Lower leg skin (tissue), 4 donors: Measurements from ENCODE around the gene CR1L. TPM values are rescaled to one million over a fixed set of nuclear protein-coding genes. Genes with fewer than 3 reads are reported as not detected.

Experiments
- DNase-seq, 2 donors: peaks; one replicate each; pipeline ENCODE4 v3.0.0-alpha.2; 2019; ENCODE audit warnings: low spot score in 2 of 2
- H3K4me3 ChIP-seq: fragments of 200-600 bp; sonication (generic); 2 replicates; pipeline ENCODE4 v1.5.1; 2017; ENCODE audit warnings: mild to moderate bottlenecking, low read depth; ENCODE audit not compliant: poor library complexity, severe bottlenecking
- POLR2A ChIP-seq, 2 donors: fragments of 450-650 bp; IDR thresholded peaks; one replicate each; pipeline ENCODE4 v1.6.1; 2016 to 2017; ENCODE audit warnings: antibody characterized with exemption in 2 of 2, mild to moderate bottlenecking in 1 of 2, moderate library complexity in 1 of 2
- WGBS, 2 donors: methylation state at CpG; one replicate each; pipeline ENCODE4 v1.1.5; 2018; 5-methylcytosine and 5-hydroxymethylcytosine counted together
- intact Hi-C: fragments of 100-400 bp; cut with DNase I; formaldehyde crosslinking; loops from one replicate; pipeline ENCODE4 v1.15.0; 2023; ENCODE audit warnings: low total_unique reads
- total RNA-seq, 4 donors: library from RNA; depleted of rRNA; stranded (reverse); fragments of >200 nt; gene quantifications; one replicate each; pipeline ENCODE4 v1.1.0, GENCODE V29; 2016
- TF ChIP-seq, protein P1 (sequence below), 3 donors: fragments of 450-650 bp; IDR thresholded peaks; one replicate each; pipeline ENCODE4 v1.5.1; 2016; ENCODE audit warnings: antibody characterized with exemption in 3 of 3, mild to moderate bottlenecking in 3 of 3, moderate library complexity in 2 of 3

CR1L gene
- not detected for total RNA-seq

- peak; percentile 68 to 92 for DNase-seq
- H3K4me3 ChIP-seq = peak within 1 kb of the TSS; percentile 36
- no peak for TF ChIP-seq POLR2A (IDR thresholded peaks at IDR 0.05)
- intact Hi-C loops = no loop called here
- WGBS, 2 donors = 1 to 8% methylated on average over 42 to 49 of the region's 65 CpGs
These were observed at the start of gene CR1L for GRCh38 chr1:207644852-207645634. CR1L (plus strand) TSS chr1:207645133; CDS start chr1:207645234, 101 bp downstream.

DNA sequence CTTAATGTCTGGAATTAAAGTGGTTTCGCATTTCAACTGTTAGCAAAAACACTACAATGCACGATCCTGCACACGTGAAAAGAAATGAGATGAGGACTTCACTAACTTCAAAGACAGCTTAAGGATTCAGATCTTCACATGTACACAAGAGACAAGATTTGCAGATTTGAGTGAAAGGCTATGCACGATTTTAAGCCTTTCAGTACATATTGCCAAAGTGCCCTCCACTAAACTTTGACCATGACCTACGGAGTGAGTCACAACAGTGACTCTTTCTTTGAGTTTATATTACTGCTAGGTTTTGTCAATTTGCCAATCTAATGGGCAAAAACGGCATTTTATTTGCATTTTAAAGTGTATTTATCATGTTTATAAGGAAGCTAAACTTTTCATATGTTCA, 41.2 kb upstream of the CR1L start:
- no peak overlapping the region for H3K4me3 ChIP-seq
- 69 to 71% methylated on average over 6 of the region's 6 CpGs for WGBS, 2 donors
- no peak for TF ChIP-seq POLR2A (IDR thresholded peaks at IDR 0.05)
- TF ChIP-seq, protein P1, sequence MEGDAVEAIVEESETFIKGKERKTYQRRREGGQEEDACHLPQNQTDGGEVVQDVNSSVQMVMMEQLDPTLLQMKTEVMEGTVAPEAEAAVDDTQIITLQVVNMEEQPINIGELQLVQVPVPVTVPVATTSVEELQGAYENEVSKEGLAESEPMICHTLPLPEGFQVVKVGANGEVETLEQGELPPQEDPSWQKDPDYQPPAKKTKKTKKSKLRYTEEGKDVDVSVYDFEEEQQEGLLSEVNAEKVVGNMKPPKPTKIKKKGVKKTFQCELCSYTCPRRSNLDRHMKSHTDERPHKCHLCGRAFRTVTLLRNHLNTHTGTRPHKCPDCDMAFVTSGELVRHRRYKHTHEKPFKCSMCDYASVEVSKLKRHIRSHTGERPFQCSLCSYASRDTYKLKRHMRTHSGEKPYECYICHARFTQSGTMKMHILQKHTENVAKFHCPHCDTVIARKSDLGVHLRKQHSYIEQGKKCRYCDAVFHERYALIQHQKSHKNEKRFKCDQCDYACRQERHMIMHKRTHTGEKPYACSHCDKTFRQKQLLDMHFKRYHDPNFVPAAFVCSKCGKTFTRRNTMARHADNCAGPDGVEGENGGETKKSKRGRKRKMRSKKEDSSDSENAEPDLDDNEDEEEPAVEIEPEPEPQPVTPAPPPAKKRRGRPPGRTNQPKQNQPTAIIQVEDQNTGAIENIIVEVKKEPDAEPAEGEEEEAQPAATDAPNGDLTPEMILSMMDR (IDR thresholded peaks at IDR 0.05) = no peak
- no peak for DNase-seq
- intact Hi-C loops = no loop called here

DNA sequence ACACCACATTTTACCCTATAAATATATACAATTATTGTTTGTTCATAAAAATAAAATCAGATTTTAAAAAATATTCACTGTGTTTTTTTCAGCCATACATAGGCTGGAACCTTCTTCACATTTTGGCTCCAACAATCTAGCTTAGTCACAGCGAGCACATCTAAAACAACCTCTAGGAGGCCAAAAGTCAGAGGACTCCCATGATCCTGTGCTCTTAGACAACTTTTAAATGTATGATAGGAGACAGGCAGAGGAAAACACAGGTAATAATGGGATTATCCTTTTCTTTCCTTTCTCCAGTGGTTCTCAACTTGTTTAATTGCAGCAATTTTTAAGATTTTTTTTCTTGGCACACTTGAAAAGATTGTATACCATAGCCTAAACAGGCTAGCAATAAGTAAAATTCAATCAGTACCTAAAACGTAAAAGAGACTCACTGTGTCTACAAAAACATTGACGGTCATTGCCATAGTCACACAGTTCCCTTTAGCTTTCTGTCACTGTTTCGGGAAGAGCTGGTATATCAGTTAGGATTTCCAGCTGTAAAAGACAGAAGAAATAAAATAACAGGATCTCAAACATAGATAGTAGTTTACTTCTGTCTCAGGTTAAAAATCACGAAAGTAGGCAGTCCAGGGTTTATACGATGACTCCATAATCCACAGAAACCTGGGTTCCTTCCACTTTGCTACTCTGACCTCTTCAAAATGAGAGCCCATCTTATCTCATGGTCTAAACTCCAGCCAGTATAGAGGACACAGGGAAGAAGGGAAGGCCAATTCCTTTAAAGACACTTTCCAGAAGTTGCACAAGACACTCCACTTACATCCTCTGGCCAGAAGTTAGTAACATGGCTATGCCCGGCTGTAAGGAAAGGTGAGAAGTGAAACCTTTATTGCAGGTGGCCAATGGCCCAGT, 39.2 kb upstream of the CR1L start:
- TF ChIP-seq, protein P1 (IDR thresholded peaks at IDR 0.05) = no peak
- TF ChIP-seq POLR2A (IDR thresholded peaks at IDR 0.05) = no peak
- H3K4me3 ChIP-seq = no peak overlapping the region
- intact Hi-C loops = no loop called here
- 92% methylated on average over 7 of the region's 7 CpGs for WGBS, 2 donors
- no peak for DNase-seq

GRCh38 chr1:207606362-207606755, 38.6 kb upstream of the CR1L start:
- WGBS, 2 donors = 56 to 67% methylated on average over 2 of the region's 2 CpGs
- no peak overlapping the region for H3K4me3 ChIP-seq
- no peak for DNase-seq
- intact Hi-C loops = no loop called here
- TF ChIP-seq, protein P1 (IDR thresholded peaks at IDR 0.05) = no peak
- TF ChIP-seq POLR2A (IDR thresholded peaks at IDR 0.05) = no peak

- intact Hi-C loops = no loop called here
- TF ChIP-seq POLR2A (IDR thresholded peaks at IDR 0.05) = no peak
- TF ChIP-seq, protein P1 (IDR thresholded peaks at IDR 0.05) = no peak
These were observed 32.2 kb upstream of the CR1L start for GRCh38 chr1:207612762-207613161.

More at GRCh38 chr1:207612762-207613161, 32.2 kb upstream of the CR1L start:
- no peak for DNase-seq
- WGBS, 2 donors = 86 to 91% methylated on average over 9 to 10 of the region's 11 CpGs
- no peak overlapping the region for H3K4me3 ChIP-seq
